ENCODE results near the gene PTAR1.
A peak's percentile ranks its signal among the peaks of the same experiment; 100 is the strongest.
"Not testable (repeated sequence)": the region's sequence is repeated elsewhere in the genome, so short reads cannot be mapped to it uniquely, and the experiment has no call there.

Gene PTAR1

DNA sequence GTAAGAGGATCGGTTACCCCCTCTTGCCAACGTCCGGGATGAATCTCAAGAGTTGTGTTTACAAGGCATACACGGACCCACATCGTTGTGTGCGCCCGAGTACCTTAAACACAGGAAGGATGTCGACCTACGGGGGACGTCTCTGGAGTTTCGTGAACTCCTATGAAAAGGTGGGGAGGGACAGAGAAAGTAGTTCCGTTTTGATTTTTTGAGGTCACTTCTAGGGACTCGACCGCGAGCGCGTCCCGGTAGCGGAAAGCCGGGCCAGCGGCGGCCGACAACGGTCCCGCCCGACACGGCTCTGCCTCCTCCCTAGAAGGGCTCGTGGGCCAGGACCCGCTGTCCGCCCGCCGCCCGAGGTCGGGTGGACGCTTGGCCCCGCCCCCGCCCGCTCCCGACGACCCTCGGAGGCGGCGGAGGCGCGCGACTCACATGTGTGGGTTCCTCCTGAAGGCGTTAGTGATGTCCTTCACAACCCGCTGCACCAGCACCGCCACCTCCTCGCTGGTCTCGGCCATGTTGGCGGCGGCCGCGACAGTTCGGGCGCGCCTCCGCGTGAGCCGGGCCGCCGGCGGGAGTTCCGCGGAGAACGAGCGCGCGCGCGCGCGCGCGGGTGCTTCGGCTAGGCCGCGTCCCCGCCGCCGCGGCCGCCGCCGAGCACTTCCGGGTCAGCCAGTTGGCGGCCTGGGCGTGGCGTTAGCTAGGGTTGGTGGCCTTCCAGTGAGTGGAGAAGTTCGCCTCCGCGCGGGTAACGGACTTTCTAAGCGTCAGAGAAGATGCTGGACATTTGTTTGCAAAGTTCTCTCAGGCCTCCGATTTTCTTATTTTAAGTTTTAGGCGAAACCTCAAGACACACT, at the start of gene PTAR1:
Gene PTAR1 (minus strand): TSS at position 591 of the 857 bp plus-strand sequence. CDS start 73 bp downstream, at position 518.
- DNase-seq (ENCODE audit: low read depth) = peak; percentile 91
- H3K4me3 ChIP-seq (ENCODE audit: low read length) = peak within 1 kb of the TSS; percentile 87
- TF ChIP-seq CTCF (IDR thresholded peaks at IDR 0.05; ENCODE audit: insufficient read depth, low read depth, low read length, missing control alignments) = no peak

GRCh38 chr9:69809304-69809863, 49.6 kb upstream of the PTAR1 start:
- H3K4me3 ChIP-seq (ENCODE audit: low read length) = no peak overlapping the region
- TF ChIP-seq CTCF (IDR thresholded peaks at IDR 0.05; ENCODE audit: insufficient read depth, low read depth, low read length, missing control alignments) = peak; percentile 28
- DNase-seq (ENCODE audit: low read depth) = peak; percentile 34

DNA sequence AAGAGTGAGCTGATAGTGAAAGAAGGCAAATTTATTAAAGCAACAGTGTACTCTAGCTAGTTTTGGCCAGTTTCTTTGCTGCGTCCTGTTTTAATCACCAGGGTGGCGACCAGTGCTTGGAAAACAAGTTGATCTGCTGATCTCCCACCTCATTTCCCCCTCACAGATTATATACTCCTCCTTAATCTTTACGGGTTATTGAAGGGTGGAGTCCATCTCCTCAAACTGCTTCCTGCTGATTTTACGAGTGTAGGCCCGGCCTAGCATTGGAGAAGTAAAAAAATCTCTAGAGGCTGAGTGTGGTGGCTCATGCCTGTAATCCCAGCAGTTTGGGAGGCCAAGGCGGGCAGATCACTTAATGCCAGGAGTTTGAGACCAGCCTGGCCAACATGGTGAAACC, 46.8 kb upstream of the PTAR1 start:
- no peak for TF ChIP-seq CTCF (IDR thresholded peaks at IDR 0.05; ENCODE audit: insufficient read depth, low read depth, low read length, missing control alignments)
- H3K4me3 ChIP-seq (ENCODE audit: low read length) = no peak overlapping the region
- DNase-seq (ENCODE audit: low read depth) = no peak

GRCh38 chr9:69805962-69806515, 46.2 kb upstream of the PTAR1 start:
- no peak for TF ChIP-seq CTCF (IDR thresholded peaks at IDR 0.05; ENCODE audit: insufficient read depth, low read depth, low read length, missing control alignments)
- H3K4me3 ChIP-seq (ENCODE audit: low read length) = no peak overlapping the region
- DNase-seq (ENCODE audit: low read depth) = no peak

DNA sequence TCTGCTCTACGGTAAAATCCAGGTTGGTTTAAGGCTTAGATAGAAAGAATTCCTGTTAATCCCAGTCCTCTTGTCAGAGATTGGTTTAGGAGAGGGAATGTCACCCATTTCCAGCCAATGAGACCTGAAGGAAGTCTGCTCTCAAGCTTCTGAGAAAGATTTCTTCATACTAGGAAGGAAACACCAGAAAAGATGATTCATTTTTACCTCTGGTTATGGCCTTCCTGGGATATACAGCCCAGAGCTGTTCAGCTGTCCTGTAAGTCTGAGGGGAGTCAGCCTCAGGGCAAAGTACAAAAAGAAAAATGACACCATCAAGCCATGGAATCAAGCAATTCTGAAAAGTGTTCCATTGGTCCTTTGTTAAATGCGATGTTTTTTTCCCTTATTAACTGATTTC, 42.2 kb upstream of the PTAR1 start:
- TF ChIP-seq CTCF (IDR thresholded peaks at IDR 0.05; ENCODE audit: insufficient read depth, low read depth, low read length, missing control alignments) = no peak
- peak; percentile 49 for DNase-seq (ENCODE audit: low read depth)
- H3K4me3 ChIP-seq (ENCODE audit: low read length) = no peak overlapping the region

DNA sequence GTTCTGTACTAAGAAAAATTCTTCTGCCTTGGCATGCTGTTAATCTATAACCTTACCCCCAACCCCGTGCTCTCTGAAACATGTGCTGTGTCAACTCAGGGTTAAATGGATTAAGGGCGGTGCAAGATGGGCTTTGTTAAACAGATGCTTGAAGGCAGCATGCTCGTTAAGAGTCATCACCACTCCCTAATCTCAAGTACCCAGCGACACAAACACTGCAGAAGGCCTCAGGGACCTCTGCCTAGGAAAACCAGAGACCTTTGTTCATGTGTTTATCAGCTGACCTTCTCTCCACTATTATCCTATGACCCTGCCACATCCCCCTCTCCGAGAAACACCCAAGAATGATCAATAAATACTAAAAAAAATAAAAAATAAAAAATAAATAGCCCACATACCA, 40.2 kb upstream of the PTAR1 start:
- not testable (repeated sequence) for DNase-seq (ENCODE audit: low read depth); H3K4me3 ChIP-seq (ENCODE audit: low read length)

- not testable (repeated sequence) for H3K4me3 ChIP-seq (ENCODE audit: low read length); DNase-seq (ENCODE audit: low read depth)
Measured at GRCh38 chr9:69799521-69799920, 39.7 kb upstream of the PTAR1 start.

GRCh38 chr9:69798744-69799143, 38.9 kb upstream of the PTAR1 start:
- TF ChIP-seq CTCF (IDR thresholded peaks at IDR 0.05; ENCODE audit: insufficient read depth, low read depth, low read length, missing control alignments) = no peak

More at GRCh38 chr9:69798744-69799143, 38.9 kb upstream of the PTAR1 start:
- peak; percentile 59 for DNase-seq (ENCODE audit: low read depth)
- H3K4me3 ChIP-seq (ENCODE audit: low read length) = no peak overlapping the region
